Mucosa of descending colon (tissue), 3 donors: ENCODE results near the gene ATOH7. TPM values are rescaled to one million over a fixed set of nuclear protein-coding genes. Genes with fewer than 3 reads are reported as not detected.

Source experiments
- ATAC-seq: fragments of 200-7000 bp; cut with Tn5 transposase; one replicate; pipeline ENCODE4 v1.9.1; 2020; ENCODE audit warnings: mild to moderate bottlenecking, moderate library complexity
- DNase-seq, 3 donors: peaks; one replicate each; pipeline ENCODE4 v3.0.0-alpha.2; 2020
- H3K36me3 ChIP-seq: fragments of 200-600 bp; one replicate; pipeline ENCODE4 v1.8.0; 2021; ENCODE audit warnings: low read depth, mild to moderate bottlenecking
- H3K4me1 ChIP-seq: fragments of 200-600 bp; one replicate; pipeline ENCODE4 v1.8.0; 2021; ENCODE audit warnings: low read depth, mild to moderate bottlenecking
- H3K4me3 ChIP-seq: fragments of 200-600 bp; one replicate; pipeline ENCODE4 v1.8.0; 2021; ENCODE audit warnings: mild to moderate bottlenecking
- H3K9me3 ChIP-seq: fragments of 200-600 bp; one replicate; pipeline ENCODE4 v1.8.0; 2021; ENCODE audit warnings: mild to moderate bottlenecking
- intact Hi-C, 2 donors: fragments of 100-400 bp; cut with DNase I in 1 of 2; cut with micrococcal nuclease in 1 of 2; formaldehyde crosslinking; loops; one replicate each; pipeline versions ENCODE4 v1.11.0 to v1.11.1; 2022; cut with DNase I, micrococcal nuclease
- total RNA-seq, 3 donors: library from RNA; stranded (reverse); fragmentation: NEBNext Ultra II Directional in 2 of 3; extraction: Animal tissue kit (Norgen Biotek cat#: 25700) in 2 of 3; gene quantifications; one replicate each; pipeline versions ENCODE4 v1.2.1 to v1.2.4, GENCODE V29; 2021 to 2023
- TF ChIP-seq, protein P1 (sequence below): fragments of 200-600 bp; IDR thresholded peaks from one replicate; pipeline ENCODE4 v1.8.0; 2022; ENCODE audit warnings: antibody characterized with exemption, mild to moderate bottlenecking
- donor health status: DM: no; HTN: no; CAD: no; lungs with moderate emphysema.
- donor health status: DM: no; HTN: no; CAD: no.
- donor health status: DM: no; HTN: yes; CAD: no.

ATOH7 gene
- total RNA-seq, 3 donors from 2014 or later: 0.19 to 0.53 TPM; not detected in 1

DNA sequence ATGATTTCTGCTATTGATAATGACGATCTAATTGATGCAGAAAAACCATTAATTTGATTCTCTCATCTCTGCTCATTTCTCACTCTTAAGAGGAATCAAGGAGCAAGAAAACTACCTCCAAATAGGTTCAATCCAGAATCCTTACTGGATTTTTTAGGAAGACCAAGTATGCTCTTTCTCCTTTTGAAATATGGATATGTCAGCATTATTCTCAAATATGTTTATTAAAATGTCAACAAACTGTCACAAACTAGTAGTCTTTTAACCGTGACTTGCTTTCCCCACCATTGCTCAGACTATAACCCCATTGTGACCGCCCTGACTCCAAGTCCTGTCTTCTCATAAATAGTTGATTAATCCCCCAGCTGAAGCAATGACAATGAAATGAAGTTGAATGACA, 1.1 kb upstream of the ATOH7 start:
- intact Hi-C loops: no loop called here
- no peaks in the 10 kb centered on the region for H3K9me3 ChIP-seq
- peaks cover 9% of the 10 kb centered on the region for H3K4me1 ChIP-seq
- H3K4me3 ChIP-seq: no peak overlapping the region
- TF ChIP-seq, protein P1, sequence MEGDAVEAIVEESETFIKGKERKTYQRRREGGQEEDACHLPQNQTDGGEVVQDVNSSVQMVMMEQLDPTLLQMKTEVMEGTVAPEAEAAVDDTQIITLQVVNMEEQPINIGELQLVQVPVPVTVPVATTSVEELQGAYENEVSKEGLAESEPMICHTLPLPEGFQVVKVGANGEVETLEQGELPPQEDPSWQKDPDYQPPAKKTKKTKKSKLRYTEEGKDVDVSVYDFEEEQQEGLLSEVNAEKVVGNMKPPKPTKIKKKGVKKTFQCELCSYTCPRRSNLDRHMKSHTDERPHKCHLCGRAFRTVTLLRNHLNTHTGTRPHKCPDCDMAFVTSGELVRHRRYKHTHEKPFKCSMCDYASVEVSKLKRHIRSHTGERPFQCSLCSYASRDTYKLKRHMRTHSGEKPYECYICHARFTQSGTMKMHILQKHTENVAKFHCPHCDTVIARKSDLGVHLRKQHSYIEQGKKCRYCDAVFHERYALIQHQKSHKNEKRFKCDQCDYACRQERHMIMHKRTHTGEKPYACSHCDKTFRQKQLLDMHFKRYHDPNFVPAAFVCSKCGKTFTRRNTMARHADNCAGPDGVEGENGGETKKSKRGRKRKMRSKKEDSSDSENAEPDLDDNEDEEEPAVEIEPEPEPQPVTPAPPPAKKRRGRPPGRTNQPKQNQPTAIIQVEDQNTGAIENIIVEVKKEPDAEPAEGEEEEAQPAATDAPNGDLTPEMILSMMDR: no peak
- no peak for DNase-seq
- no peaks in the 10 kb centered on the region for H3K36me3 ChIP-seq
- ATAC-seq: no peak

DNA sequence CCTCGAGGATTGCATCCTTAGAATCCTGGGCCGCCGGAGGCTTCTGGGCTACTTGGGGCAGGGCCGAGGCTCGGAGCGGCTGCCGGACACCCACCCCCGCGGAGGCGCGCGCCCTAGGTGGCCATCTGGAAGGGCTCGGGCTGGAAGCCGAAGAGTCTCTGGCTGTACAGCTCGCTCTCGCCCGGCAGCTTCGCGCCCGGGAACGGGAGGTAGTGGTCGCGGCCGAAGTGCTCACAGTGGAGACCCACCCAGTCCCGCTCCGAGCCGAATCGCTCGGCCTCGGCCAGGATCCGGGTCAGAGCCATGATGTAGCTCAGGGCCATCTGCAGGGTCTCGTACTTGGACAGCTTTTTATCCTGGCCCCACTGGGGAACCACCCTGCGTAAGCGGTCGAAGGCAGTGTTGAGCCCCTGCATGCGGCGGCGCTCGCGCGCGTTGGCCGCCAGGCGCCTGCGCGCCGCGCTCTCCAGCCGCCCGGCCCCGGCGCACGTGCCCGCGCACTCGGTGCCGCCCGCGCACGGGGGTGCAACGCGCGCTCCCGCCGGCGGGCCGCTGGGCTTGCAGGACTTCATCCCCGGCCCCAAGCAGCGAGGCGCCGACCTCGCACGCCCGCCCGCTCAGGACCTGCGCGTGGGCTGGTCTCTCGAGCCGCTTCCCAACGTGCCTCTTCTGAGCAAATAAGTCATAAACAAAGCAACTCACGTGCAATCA, 652 bp downstream of the ATOH7 start:
- ATAC-seq (peak; percentile 98), DNase-seq (peak; percentile 57 to 80 (median 63))
- TF ChIP-seq, protein P1: no peak
- peaks cover 9% of the 10 kb centered on the region for H3K4me1 ChIP-seq
- no peak overlapping the region for H3K4me3 ChIP-seq
- H3K9me3 ChIP-seq: no peaks in the 10 kb centered on the region
- H3K36me3 ChIP-seq: no peaks in the 10 kb centered on the region
- intact Hi-C loops: no loop called here

DNA sequence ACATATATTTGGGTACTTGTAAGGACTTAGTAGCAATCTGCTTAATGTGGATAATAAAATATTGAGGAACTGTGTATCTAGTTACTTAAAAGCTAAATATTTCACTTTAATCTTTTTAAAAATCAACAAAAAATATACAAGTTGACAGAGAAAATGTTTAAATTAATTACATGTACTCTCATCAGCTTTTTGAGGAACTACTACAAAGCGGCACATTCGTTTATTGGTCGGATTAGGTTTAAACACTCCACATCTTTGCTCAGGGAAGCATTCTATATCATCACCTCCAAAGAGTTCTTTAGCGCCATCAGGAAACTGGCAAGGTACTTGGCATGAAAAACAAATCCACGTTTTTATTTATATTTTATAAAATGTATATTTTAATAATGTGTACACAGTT, 1.6 kb downstream of the ATOH7 start:
- TF ChIP-seq, protein P1: no peak
- no peak for DNase-seq
- ATAC-seq: no peak
- intact Hi-C loops: no loop called here
- peaks cover 9% of the 10 kb centered on the region for H3K4me1 ChIP-seq
- no peaks in the 10 kb centered on the region for H3K36me3 ChIP-seq
- no peaks in the 10 kb centered on the region for H3K9me3 ChIP-seq
- no peak overlapping the region for H3K4me3 ChIP-seq

DNA sequence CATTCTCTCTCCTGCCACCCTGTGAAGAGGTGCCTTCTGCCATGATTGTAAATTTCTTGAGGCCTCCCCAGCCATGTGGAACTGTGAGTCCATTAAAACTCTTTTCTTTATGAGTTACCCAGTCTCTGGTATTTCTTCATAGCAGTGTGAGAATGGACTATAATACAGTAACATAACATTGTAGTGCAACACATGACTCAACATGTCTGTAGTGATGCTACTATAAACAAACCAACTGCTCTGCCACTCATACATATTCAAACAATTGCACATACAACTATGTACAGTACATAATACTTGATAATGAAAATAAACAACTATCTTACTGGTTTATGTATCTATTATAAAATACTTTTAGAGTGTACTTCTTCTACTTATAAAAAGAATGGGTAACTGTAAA, 7.1 kb downstream of the ATOH7 start:
- DNase-seq (no peak), ATAC-seq (no peak)
- TF ChIP-seq, protein P1: no peak
- no peaks in the 10 kb centered on the region for H3K36me3 ChIP-seq
- H3K4me3 ChIP-seq: no peak overlapping the region
- intact Hi-C loops: no loop called here
- H3K9me3 ChIP-seq: no peaks in the 10 kb centered on the region
- no peaks in the 10 kb centered on the region for H3K4me1 ChIP-seq

DNA sequence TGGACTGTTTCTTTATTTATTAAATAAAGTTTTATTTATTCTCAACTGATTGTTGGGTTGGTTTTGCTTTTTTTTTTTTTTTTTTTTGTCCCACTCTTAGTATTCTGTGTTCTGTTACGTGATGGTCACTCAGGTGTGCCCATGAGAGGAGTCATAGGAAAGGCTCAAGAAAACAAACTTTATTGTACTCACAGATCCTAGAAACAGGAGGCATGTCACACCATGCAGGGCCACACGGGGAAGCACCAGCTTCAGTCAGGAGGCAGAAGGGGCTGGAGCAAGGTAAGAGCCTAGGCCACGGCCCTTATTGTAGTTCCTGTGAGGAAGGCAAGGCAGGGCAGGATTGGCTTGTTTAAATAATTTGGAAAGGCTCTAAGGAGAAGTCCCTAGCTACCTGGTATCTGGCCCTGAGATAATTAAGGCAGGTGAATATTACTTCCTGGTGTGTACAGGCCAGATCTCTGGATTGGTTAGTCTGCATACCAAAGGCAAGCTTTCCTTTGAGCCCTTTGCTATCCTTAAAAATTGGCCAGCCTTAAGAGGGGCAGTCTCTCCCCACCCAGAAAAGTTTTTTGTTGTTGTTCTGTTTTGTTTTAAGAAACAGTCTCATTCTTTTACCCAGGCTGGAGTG, 8.3 kb downstream of the ATOH7 start:
- TF ChIP-seq, protein P1: no peak
- ATAC-seq (peak; percentile 73), DNase-seq (peak in 2 of 3 donors; percentile 33 to 44)
- Histone ChIP-seq H3K4me3 (no peak overlapping the region), H3K36me3 (no peaks in the 10 kb centered on the region), H3K4me1 (no peaks in the 10 kb centered on the region), H3K9me3 (no peaks in the 10 kb centered on the region)
- intact Hi-C loops: no loop called here
